GM12892 (cell line): ENCODE measurements around the gene WWOX.

ENCODE experiments used
- POLR2A ChIP-seq: IDR thresholded peaks from 2 replicates; pipeline ENCODE4 v1.6.1; 2011; ENCODE audit warnings: low read depth, low read length, control low read depth
- POLR2AphosphoS5 ChIP-seq: IDR thresholded peaks from 2 replicates; pipeline ENCODE4 v1.6.1; 2011; ENCODE audit warnings: low read depth, low read length, control low read depth
- TAF1 ChIP-seq: IDR thresholded peaks from 2 replicates; pipeline ENCODE4 v1.6.1; 2011; ENCODE audit warnings: low read depth, mild to moderate bottlenecking, control low read depth, low read length, borderline replicate concordance

- TF ChIP-seq POLR2AphosphoS5 = no peak
- no peak for TF ChIP-seq POLR2A
- TF ChIP-seq TAF1 = no peak
Observed at GRCh38 chr16:78811247-78811646, 711.8 kb downstream of the WWOX start.
